Kidney epithelial cell (primary cell): Measurements from ENCODE around the gene FGD2. TPM values are rescaled to one million over a fixed set of nuclear protein-coding genes. Genes with fewer than 3 reads are reported as not detected.

ENCODE experiments used
- DNase-seq: peaks from one replicate; pipeline ENCODE4 v3.0.0-alpha.2; 2010; ENCODE audit warnings: low read depth
- H3K27me3 ChIP-seq: 2 replicates; pipeline ENCODE4 v1.6.0; 2011; ENCODE audit warnings: low read length; ENCODE audit not compliant: control insufficient read depth, insufficient read depth
- H3K36me3 ChIP-seq: 2 replicates; pipeline ENCODE4 v1.5.1; 2011; ENCODE audit warnings: low read length; ENCODE audit not compliant: control insufficient read depth, insufficient read depth
- H3K4me3 ChIP-seq: 2 replicates; pipeline ENCODE4 v1.5.1; 2011; ENCODE audit warnings: low read depth, mild to moderate bottlenecking, control low read depth, low read length
- CTCF ChIP-seq: IDR thresholded peaks from 2 replicates; pipeline ENCODE4 v1.5.1; 2011; ENCODE audit warnings: mild to moderate bottlenecking, moderate library complexity, low read length, control low read depth, inconsistent platforms; ENCODE audit not compliant: insufficient read depth, poor library complexity, severe bottlenecking
- total RNA-seq: library from RNA; depleted of rRNA; stranded (reverse); fragments of >200 nt; gene quantifications from 2 replicates; pipeline ENCODE4 v1.2.3, GENCODE V29; 2015

FGD2 gene
- total RNA-seq, 1 donor from 2014 or later: 0.04 TPM

GRCh38 chr6:36975231-36976006 lies 30.0 kb upstream of the FGD2 start:
- no peak overlapping the region for H3K4me3 ChIP-seq
- H3K36me3 ChIP-seq: peaks cover 4% of the 10 kb centered on the region
- no peak for DNase-seq
- H3K27me3 ChIP-seq: no peaks in the 10 kb centered on the region
- TF ChIP-seq CTCF: no peak

- Histone ChIP-seq H3K27me3 (no peaks in the 10 kb centered on the region), H3K36me3 (peaks cover 4% of the 10 kb centered on the region), H3K4me3 (no peak overlapping the region)
- TF ChIP-seq CTCF: no peak
- DNase-seq: no peak
Observed at GRCh38 chr6:36976007-36976264, 29.5 kb upstream of the FGD2 start.

DNA sequence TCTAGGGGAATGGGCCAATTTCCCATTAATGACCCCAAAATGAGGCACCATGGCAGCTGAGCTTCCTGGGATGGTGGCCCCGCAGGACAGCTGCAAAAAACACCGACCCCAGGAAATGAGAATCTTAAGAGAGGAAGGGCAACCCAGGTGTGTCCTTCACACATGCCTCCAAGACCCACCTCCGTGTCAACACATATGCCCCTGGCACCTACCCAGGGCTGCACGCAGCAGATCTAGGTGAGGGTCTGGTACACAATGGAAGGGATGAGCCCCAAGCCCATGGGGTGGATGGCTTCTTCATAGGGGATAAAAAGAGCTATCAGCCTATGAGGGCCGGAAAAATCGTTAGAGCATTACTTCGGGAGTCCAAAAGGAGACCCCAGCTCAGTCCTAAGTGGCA lies 28.9 kb upstream of the FGD2 start:
- Histone ChIP-seq H3K27me3 (no peaks in the 10 kb centered on the region), H3K4me3 (no peak overlapping the region), H3K36me3 (peaks cover 4% of the 10 kb centered on the region)
- no peak for DNase-seq
- TF ChIP-seq CTCF: no peak

DNA sequence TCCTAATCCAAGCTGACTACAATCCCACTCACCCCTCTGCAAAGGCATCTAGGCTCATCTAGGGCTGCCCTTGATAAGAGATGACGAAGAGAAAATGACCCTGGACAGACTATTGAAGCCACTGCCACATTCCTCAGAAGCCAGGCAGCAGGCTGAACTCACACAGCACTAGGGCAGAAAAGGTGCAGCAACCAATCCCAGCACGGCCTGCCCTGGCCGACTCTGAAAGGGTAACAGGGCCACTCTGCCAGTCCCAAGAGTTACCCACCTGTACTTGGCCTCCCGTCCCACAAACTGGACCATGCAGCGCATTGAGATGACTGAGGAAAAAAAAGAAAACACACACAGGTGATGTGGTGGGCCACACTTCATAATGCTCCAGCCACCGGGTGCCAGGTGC lies 28.5 kb upstream of the FGD2 start:
- TF ChIP-seq CTCF: no peak
- peaks cover 4% of the 10 kb centered on the region for H3K36me3 ChIP-seq
- no peak for DNase-seq
- H3K4me3 ChIP-seq: no peak overlapping the region
- H3K27me3 ChIP-seq: no peaks in the 10 kb centered on the region

DNA sequence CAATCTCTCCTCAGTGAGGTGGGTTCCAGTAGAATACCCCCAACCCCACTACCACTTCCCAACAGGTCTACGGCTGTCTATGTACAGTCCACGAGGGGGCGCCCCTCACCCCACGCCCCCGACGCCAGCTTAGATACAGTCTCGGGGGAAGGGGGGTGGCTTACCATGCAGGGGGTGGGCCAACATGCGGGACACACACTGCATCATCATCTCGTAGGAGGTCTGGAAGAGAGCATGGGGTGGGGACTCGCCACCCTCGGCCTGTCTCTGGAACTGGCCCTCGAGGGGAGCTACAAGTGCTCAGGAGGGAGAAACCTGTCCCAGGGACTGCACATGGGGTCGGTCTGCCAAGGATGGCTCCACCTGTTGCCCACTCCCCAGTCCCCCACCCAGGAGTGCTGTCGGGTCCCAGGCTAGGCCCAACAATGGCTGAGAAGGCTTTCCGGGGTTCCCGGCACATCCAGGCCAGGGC lies 27.9 kb upstream of the FGD2 start:
- Histone ChIP-seq H3K36me3 (peaks cover 4% of the 10 kb centered on the region), H3K27me3 (no peaks in the 10 kb centered on the region), H3K4me3 (no peak overlapping the region)
- peak; percentile 58 for TF ChIP-seq CTCF
- DNase-seq: no peak

- no peak for TF ChIP-seq CTCF
- H3K4me3 ChIP-seq: no peak overlapping the region
- no peaks in the 10 kb centered on the region for H3K27me3 ChIP-seq
- H3K36me3 ChIP-seq: peaks cover 4% of the 10 kb centered on the region
- no peak for DNase-seq
Observed at GRCh38 chr6:36978421-36979346, 26.8 kb upstream of the FGD2 start.
